ENCODE data around the gene TMEM82.

DNA sequence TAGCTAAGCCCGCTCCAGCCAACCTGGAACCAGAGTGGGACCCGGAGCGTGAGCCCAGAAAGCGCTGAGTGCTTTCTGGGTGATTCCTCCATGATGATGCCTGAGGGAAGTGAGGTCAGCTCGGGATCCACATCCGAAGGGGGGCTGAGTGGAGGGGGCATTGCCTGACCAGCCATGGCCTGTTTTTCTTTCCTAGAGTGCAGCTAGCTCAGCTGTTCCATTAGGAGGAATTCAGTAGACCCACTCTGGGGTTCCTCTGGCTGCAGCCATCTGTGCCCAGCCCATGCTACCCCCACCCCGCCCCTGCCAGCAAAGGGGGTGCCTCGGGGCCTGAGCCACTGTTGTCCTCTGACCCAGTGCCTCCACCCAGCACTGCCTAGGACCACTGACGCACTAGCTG, 15.8 kb upstream of the TMEM82 start:
- no peak for TF ChIP-seq EZH2phosphoT487 (IDR thresholded peaks at IDR 0.05; ENCODE audit: unreplicated experiment)
- no peak for TF ChIP-seq POLR2AphosphoS5 (IDR thresholded peaks at IDR 0.05; ENCODE audit: low read depth)
- no peak for TF ChIP-seq CTCF (conservative IDR thresholded peaks at IDR 0.05; ENCODE audit: low read depth in 2 of 2)
- TF ChIP-seq REST (IDR thresholded peaks at IDR 0.05; ENCODE audit: unreplicated experiment): no peak
- TF ChIP-seq EZH2 (IDR thresholded peaks at IDR 0.05; ENCODE audit: low read depth, unreplicated experiment): no peak
- TF ChIP-seq CREB1 (CRISPR knock-in tag; IDR thresholded peaks at IDR 0.05; ENCODE audit: low read depth): no peak
- TF ChIP-seq NANOG (IDR thresholded peaks at IDR 0.05; ENCODE audit: borderline replicate concordance): no peak
- TF ChIP-seq STAT1 (IDR thresholded peaks at IDR 0.05; ENCODE audit: unreplicated experiment): no peak
- TF ChIP-seq JUNB (IDR thresholded peaks at IDR 0.05; ENCODE audit: unreplicated experiment): no peak

Data from GM23338 (cell line).